Nephron (organoid): Measurements from ENCODE around the gene EPB41L2.

Experiments used
- H3K27ac Mint-ChIP-seq, 3 experiments: 2 replicates each; pipeline ENCODE4 v1.8.0; 2020; ENCODE audit warnings: mixed read lengths in 3 of 3, mild to moderate bottlenecking in 2 of 3, moderate library complexity in 1 of 3
- H3K27me3 Mint-ChIP-seq: 2 replicates; pipeline ENCODE4 v1.8.0; 2021; ENCODE audit warnings: low read depth, mild to moderate bottlenecking, moderate library complexity, mixed read lengths
- H3K36me3 Mint-ChIP-seq: 2 replicates; pipeline ENCODE4 v1.8.0; 2020; ENCODE audit warnings: low read depth, mixed read lengths
- H3K4me1 Mint-ChIP-seq: 2 replicates; pipeline ENCODE4 v1.8.0; 2020; ENCODE audit warnings: mixed read lengths
- H3K4me3 Mint-ChIP-seq, 3 experiments: 2 replicates each; pipeline ENCODE4 v1.8.0; 2020; ENCODE audit warnings: mild to moderate bottlenecking in 3 of 3, mixed read lengths in 3 of 3, moderate library complexity in 2 of 3
- H3K9me3 Mint-ChIP-seq: 2 replicates; pipeline ENCODE4 v1.8.0; 2020; ENCODE audit warnings: mixed read lengths
- TF ChIP-seq, protein P1 (sequence below), 3 experiments: fragments of 200-600 bp; sonication (generic); IDR thresholded peaks; one replicate each; pipeline ENCODE4 v1.5.0; 2021; ENCODE audit warnings: antibody characterized with exemption in 3 of 3; ENCODE audit not compliant: unreplicated experiment in 3 of 3

EPB41L2 gene

DNA sequence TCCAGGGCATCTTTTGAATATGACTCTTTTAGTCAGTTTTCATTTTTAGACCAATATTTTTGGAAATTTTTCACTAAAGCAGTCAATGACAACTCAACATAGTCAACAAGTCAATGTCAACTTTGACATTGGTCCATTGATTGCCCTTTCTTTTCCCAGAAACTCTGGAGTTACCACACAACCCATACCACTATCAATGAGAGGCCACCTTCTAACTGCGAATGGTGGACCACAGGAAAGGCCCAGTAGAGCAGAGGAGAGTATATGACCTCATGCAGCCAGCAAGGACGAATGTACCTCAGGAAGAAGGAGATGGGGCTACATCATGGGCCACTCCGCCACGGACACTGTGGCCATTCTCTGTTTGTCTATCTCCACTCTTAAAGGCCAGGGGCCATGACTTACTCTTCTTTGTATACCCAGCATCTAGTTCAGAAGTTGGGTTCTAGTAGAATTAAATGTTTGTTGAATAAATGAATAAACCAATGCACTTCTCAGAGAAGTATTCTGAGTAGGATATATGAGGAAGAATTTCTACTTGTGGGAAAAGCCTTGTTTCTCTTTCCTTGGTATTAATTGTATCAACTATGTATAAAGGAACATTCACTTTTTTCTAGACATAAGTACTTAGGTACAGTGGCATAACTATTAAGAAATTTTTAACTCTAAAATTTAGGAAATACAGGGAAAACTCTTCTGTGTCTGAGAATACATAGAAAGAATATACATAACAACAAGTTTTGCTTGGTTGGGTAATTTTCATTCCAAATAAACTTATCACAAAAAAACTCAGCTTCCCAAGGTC lies 236.4 kb downstream of the EPB41L2 start:
- H3K36me3 Mint-ChIP-seq = no peaks in the 10 kb centered on the region
- peaks cover 9% of the 10 kb centered on the region for H3K9me3 Mint-ChIP-seq
- TF ChIP-seq, protein P1, sequence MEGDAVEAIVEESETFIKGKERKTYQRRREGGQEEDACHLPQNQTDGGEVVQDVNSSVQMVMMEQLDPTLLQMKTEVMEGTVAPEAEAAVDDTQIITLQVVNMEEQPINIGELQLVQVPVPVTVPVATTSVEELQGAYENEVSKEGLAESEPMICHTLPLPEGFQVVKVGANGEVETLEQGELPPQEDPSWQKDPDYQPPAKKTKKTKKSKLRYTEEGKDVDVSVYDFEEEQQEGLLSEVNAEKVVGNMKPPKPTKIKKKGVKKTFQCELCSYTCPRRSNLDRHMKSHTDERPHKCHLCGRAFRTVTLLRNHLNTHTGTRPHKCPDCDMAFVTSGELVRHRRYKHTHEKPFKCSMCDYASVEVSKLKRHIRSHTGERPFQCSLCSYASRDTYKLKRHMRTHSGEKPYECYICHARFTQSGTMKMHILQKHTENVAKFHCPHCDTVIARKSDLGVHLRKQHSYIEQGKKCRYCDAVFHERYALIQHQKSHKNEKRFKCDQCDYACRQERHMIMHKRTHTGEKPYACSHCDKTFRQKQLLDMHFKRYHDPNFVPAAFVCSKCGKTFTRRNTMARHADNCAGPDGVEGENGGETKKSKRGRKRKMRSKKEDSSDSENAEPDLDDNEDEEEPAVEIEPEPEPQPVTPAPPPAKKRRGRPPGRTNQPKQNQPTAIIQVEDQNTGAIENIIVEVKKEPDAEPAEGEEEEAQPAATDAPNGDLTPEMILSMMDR (IDR thresholded peaks at IDR 0.05; ENCODE audit: unreplicated experiment in 3 of 3) = no peak
- no peaks in the 10 kb centered on the region for H3K27me3 Mint-ChIP-seq
- H3K27ac Mint-ChIP-seq = no peak overlapping the region
- peaks cover 11% of the 10 kb centered on the region for H3K4me1 Mint-ChIP-seq
- H3K4me3 Mint-ChIP-seq = no peak overlapping the region

DNA sequence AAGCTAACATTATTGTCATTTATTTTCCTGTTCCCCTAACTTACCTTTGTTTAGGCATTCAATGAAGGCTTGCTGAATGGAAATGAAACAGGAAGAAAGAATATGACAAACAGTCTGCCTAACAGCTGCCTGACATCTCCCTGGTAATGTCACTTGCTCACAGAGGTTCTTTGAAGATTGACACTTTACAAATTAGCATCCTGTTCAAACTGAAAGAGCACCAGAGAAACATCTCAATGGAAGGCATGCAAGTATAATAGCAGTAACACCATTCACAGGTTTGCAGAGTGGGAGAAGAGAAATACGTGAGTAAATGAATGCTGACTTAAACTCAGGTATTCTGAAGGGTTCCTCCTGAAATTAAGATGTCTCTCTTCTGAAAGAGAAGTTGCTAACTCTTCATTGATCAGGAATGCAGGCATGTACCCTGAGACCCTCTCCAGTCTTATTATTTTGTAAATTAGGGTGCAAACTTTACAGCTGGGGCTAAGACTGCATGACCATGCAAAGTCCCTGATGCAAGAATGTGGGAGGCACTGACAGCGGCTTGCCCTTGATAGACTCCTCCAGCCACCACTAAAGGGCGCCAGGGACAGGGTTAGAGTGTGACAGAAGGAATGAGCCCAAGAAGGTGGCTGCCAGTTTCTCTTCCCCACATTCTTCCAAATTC lies 237.1 kb downstream of the EPB41L2 start:
- H3K4me3 Mint-ChIP-seq = no peak overlapping the region
- TF ChIP-seq, protein P1 (IDR thresholded peaks at IDR 0.05; ENCODE audit: unreplicated experiment in 3 of 3) = no peak
- H3K36me3 Mint-ChIP-seq = no peaks in the 10 kb centered on the region
- H3K4me1 Mint-ChIP-seq = peaks cover 11% of the 10 kb centered on the region
- H3K9me3 Mint-ChIP-seq = peaks cover 12% of the 10 kb centered on the region
- no peak overlapping the region for H3K27ac Mint-ChIP-seq
- no peaks in the 10 kb centered on the region for H3K27me3 Mint-ChIP-seq

DNA sequence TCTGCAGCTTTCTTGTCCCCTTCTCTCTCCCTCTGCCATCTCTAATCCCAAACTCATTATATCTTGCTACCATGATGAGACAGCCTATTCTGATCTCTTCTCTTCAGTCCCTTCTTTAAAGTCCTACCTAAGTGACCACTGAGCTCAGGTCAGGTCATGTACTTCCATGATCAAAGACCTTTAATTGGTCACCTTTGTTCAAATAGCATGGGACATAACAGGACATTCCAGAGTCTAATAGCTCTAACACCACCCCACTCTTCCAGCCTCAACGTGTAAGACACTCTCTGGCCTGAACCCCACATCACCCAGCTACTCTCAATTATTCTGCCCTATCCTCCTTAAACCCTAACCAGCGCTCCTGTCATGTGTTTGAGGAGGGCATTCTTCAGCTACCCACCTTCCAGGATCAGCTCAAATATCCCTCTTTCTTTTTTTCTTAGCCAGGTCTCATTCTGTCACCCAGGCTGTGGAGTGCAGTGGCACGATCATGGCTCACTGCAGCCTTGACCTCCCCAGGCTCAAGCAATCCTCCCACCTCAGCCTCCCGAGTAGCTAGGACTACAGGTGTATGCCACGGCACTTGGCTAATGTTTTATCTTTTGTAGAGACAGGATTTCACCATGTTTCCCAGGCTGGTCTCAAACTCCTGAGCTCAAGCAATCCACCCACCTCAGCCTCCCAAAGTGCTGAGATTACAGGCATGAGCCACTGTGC lies 237.9 kb downstream of the EPB41L2 start:
- Mint-ChIP-seq H3K27me3 (no peaks in the 10 kb centered on the region), H3K9me3 (peaks cover 18% of the 10 kb centered on the region), H3K4me3 (no peak overlapping the region), H3K4me1 (peaks cover 11% of the 10 kb centered on the region), H3K27ac (no peak overlapping the region), H3K36me3 (no peaks in the 10 kb centered on the region)
- TF ChIP-seq, protein P1 (IDR thresholded peaks at IDR 0.05; ENCODE audit: unreplicated experiment in 3 of 3) = no peak

DNA sequence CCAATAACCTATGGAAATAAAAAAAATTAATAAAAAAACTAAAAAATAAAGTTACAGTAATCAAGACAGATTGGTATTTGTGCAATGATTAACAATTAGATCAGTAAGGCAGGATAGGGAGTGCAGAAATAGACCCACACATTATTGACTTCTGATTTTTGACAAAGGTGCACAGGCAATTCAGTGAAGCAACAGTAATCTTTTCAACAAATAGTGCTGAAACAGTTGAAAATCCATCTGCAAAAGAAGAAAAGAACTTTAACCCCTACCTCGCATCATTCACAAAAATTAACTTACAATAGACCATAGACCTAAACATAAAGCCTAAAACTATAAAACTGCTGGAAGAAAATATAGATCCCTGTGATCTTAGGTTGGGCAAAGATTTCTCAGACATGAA lies 240.3 kb downstream of the EPB41L2 start:
- H3K4me1 Mint-ChIP-seq = peaks cover 1% of the 10 kb centered on the region
- TF ChIP-seq, protein P1 (IDR thresholded peaks at IDR 0.05; ENCODE audit: unreplicated experiment in 3 of 3) = no peak
- H3K27ac Mint-ChIP-seq = no peak overlapping the region
- no peaks in the 10 kb centered on the region for H3K36me3 Mint-ChIP-seq
- no peak overlapping the region for H3K4me3 Mint-ChIP-seq
- peaks cover 30% of the 10 kb centered on the region for H3K9me3 Mint-ChIP-seq
- H3K27me3 Mint-ChIP-seq = no peaks in the 10 kb centered on the region

DNA sequence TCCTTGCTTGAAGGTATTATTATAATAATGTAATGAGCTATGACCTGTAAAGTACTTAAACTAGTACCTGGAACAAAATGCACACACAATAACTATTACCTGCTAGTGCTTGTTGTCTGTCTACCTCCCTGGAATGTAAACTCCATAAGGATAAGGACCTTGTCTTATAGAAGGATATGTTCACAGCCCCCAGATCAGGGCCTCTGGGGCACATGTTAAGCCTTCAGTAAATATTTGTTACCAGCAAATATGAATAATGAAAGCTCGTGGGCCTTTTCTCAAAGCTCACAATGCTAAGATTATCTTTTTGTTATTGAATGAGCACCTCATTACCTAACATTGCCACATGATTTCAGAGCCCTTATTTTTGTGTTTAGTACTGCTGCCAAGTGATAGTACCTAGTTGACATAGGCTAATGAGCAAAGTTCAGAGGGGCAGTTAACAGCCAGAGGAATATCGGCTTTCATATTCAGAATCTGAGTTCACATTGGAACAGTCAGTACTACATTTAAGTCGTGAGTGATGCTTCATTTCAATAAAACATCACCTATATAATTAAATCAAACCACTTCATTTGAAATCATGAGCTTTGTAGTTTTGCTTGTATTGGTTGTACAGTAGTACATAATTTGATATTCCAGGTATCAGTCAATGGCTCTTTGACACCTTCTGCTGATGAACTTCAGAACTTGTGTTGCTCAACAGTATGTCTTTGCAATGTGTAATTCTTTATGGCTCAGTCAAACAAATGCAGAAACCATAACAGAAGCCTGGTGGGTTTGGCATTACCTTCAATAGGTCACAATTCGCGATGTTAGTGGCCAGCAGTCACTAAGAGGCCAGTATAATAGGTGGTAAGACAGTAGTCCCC lies 247.6 kb downstream of the EPB41L2 start:
- H3K9me3 Mint-ChIP-seq = peaks cover 23% of the 10 kb centered on the region
- no peak overlapping the region for H3K27ac Mint-ChIP-seq
- no peak overlapping the region for H3K4me3 Mint-ChIP-seq
- H3K4me1 Mint-ChIP-seq = peaks cover 4% of the 10 kb centered on the region
- H3K27me3 Mint-ChIP-seq = no peaks in the 10 kb centered on the region
- H3K36me3 Mint-ChIP-seq = no peaks in the 10 kb centered on the region
- TF ChIP-seq, protein P1 (IDR thresholded peaks at IDR 0.05; ENCODE audit: unreplicated experiment in 3 of 3) = no peak
